ENCODE results near the gene BBS2. TPM values are rescaled to one million over a fixed set of nuclear protein-coding genes. Genes with fewer than 3 reads are reported as not detected.

The BBS2 gene
- total and polyA plus RNA-seq, 4 donors = 32.3 to 125 (median 40.7) TPM

- Histone ChIP-seq H3K4me3 (ENCODE audit: low read length in 2 of 2) (no peak overlapping the region), H3K9me3 (ENCODE audit: control insufficient read depth, low read length) (no peaks in the 10 kb centered on the region), H3K36me3 (ENCODE audit: control insufficient read depth in 1 of 2, insufficient read depth in 2 of 2, low read length in 1 of 2) (peaks cover 2 to 3% of the 10 kb centered on the region in 2 donors), H3K27ac (ENCODE audit: low read depth in 1 of 2, low read length in 2 of 2) (no peak overlapping the region), H3K4me1 (ENCODE audit: control insufficient read depth in 1 of 2, insufficient read depth in 2 of 2, low read length in 2 of 2) (peaks cover 0 to 3% of the 10 kb centered on the region in 2 donors), H3K27me3 (ENCODE audit: control insufficient read depth in 1 of 2, insufficient read depth in 2 of 2, low read length in 1 of 2) (no peaks in the 10 kb centered on the region)
- intact Hi-C loops (cut with DNase I) = no loop called here
- ATAC-seq (ENCODE audit: low FRiP score) = no peak
- DNase-seq = no peak
Measured at GRCh38 chr16:56436258-56436657, 83.6 kb downstream of the BBS2 start.

Other genes starting within 250 kb of the BBS2 start
- gene AMFR, start 94.5 kb downstream of the BBS2 start, total RNA-seq = 100 to 1,000 TPM; 112 to 124 TPM
- gene AMFR, start 94.5 kb downstream of the BBS2 start, polyA plus RNA-seq = 10 to 100 TPM; 34.6 to 66.1 TPM
- gene NUDT21, start 68.7 kb downstream of the BBS2 start, total RNA-seq = 10 to 100 TPM; 72.6 to 79.3 TPM
- gene NUDT21, start 68.7 kb downstream of the BBS2 start, polyA plus RNA-seq = 10 to 100 TPM; 21.0 to 31.8 TPM
- 10 to 100 TPM; 30.7 to 33.5 TPM for gene OGFOD1, start 68.5 kb downstream of the BBS2 start, total RNA-seq
- gene OGFOD1, start 68.5 kb downstream of the BBS2 start, polyA plus RNA-seq = 10 to 100 TPM; 18.5 to 21.0 TPM
- not detected for gene MT4, start 45.0 kb upstream of the BBS2 start, total RNA-seq
- not detected for gene MT4, start 45.0 kb upstream of the BBS2 start, polyA plus RNA-seq
- 1 to 10 TPM in 1 of 2 donors, not detected in 1; 1.6 TPM for gene MT3, start 69.5 kb upstream of the BBS2 start, total RNA-seq
- gene MT3, start 69.5 kb upstream of the BBS2 start, polyA plus RNA-seq = not detected
- gene MT2A, start 88.6 kb upstream of the BBS2 start, total RNA-seq = 1,000 to 10,000 TPM in 1 of 2 donors, 100 to 1,000 TPM in 1; 146 to 1,375 TPM
- gene MT2A, start 88.6 kb upstream of the BBS2 start, polyA plus RNA-seq = 1,000 to 10,000 TPM in 1 of 2 donors, 100 to 1,000 TPM in 1; 320 to 1,681 TPM
- gene MT1E, start 105.8 kb upstream of the BBS2 start, total RNA-seq = 100 to 1,000 TPM in 1 of 2 donors, 10 to 100 TPM in 1; 47.8 to 355 TPM
- gene MT1E, start 105.8 kb upstream of the BBS2 start, polyA plus RNA-seq = 100 to 1,000 TPM; 185 to 606 TPM
- 100 to 1,000 TPM in 1 of 2 donors, 10 to 100 TPM in 1; 11.8 to 129 TPM for gene MT1M, start 112.6 kb upstream of the BBS2 start, total RNA-seq
- 10 to 100 TPM; 40.1 to 72.2 TPM for gene MT1M, start 112.6 kb upstream of the BBS2 start, polyA plus RNA-seq
- 10 to 100 TPM in 1 of 2 donors, 1 to 10 TPM in 1; 4.6 to 82.2 TPM for gene MT1A, start 118.6 kb upstream of the BBS2 start, total RNA-seq
- gene MT1A, start 118.6 kb upstream of the BBS2 start, polyA plus RNA-seq = 10 to 100 TPM in 1 of 2 donors, 1 to 10 TPM in 1; 7.0 to 16.2 TPM
- not detected for gene MT1B, start 131.9 kb upstream of the BBS2 start, total RNA-seq
- gene MT1B, start 131.9 kb upstream of the BBS2 start, polyA plus RNA-seq = not detected
- 10 to 100 TPM; 14.4 to 19.1 TPM for gene MT1F, start 137.9 kb upstream of the BBS2 start, total RNA-seq
- gene MT1F, start 137.9 kb upstream of the BBS2 start, polyA plus RNA-seq = 10 to 100 TPM in 1 of 2 donors, 1 to 10 TPM in 1; 9.0 to 81.1 TPM
- gene MT1G, start 148.0 kb upstream of the BBS2 start, total RNA-seq = 10 to 100 TPM in 1 of 2 donors, 1 to 10 TPM in 1; 5.3 to 49.1 TPM
- 100 to 1,000 TPM in 1 of 2 donors, 10 to 100 TPM in 1; 13.9 to 118 TPM for gene MT1G, start 148.0 kb upstream of the BBS2 start, polyA plus RNA-seq
- gene MT1H, start 149.8 kb upstream of the BBS2 start, total RNA-seq = 1 to 10 TPM in 1 of 2 donors, not detected in 1; 1.6 TPM
- 10 to 100 TPM in 1 of 2 donors, 1 to 10 TPM in 1; 3.0 to 12.6 TPM for gene MT1H, start 149.8 kb upstream of the BBS2 start, polyA plus RNA-seq
- gene MT1X, start 162.4 kb upstream of the BBS2 start, total RNA-seq = 100 to 1,000 TPM in 1 of 2 donors, 10 to 100 TPM in 1; 62.0 to 559 TPM
- 1,000 to 10,000 TPM in 1 of 2 donors, 100 to 1,000 TPM in 1; 277 to 1,132 TPM for gene MT1X, start 162.4 kb upstream of the BBS2 start, polyA plus RNA-seq
- 10 to 100 TPM; 53.7 to 57.5 TPM for gene NUP93, start 210.1 kb upstream of the BBS2 start, total RNA-seq
- 10 to 100 TPM; 32.9 to 33.8 TPM for gene NUP93, start 210.1 kb upstream of the BBS2 start, polyA plus RNA-seq